Activated naive CD4-positive, alpha-beta T cell treated with anti-CD3 and anti-CD28 coated beads for 36 hours (primary cell): ENCODE measurements around the gene MYO19. TPM values are rescaled to one million over a fixed set of nuclear protein-coding genes. Genes with fewer than 3 reads are reported as not detected.
"Not testable (repeated sequence)": the region's sequence is repeated elsewhere in the genome, so short reads cannot be mapped to it uniquely, and the experiment has no call there.

Experiments used
- CTCF ChIA-PET: fragments of 350-600 bp; sonication (Branson Sonifier 250); formaldehyde crosslinking; loops from one replicate; lab custom pipeline; 2021; ENCODE audit warnings: antibody characterized with exemption; lab: Charles Lee
- DNase-seq: peaks from one replicate; pipeline ENCODE4 v3.0.0-alpha.2; 2020
- H3K27ac Mint-ChIP-seq: one replicate; pipeline ENCODE4 v1.8.0; 2021; ENCODE audit warnings: mild to moderate bottlenecking, mixed read lengths
- H3K27me3 Mint-ChIP-seq: one replicate; pipeline ENCODE4 v1.8.0; 2021; ENCODE audit warnings: low read depth, mixed read lengths
- H3K36me3 Mint-ChIP-seq: one replicate; pipeline ENCODE4 v1.8.0; 2021; ENCODE audit warnings: low read depth, mixed read lengths
- H3K4me1 Mint-ChIP-seq: one replicate; pipeline ENCODE4 v1.8.0; 2021; ENCODE audit warnings: low read depth, mixed read lengths
- H3K4me3 Mint-ChIP-seq: one replicate; pipeline ENCODE4 v1.8.0; 2021; ENCODE audit warnings: mild to moderate bottlenecking, moderate library complexity, mixed read lengths
- H3K9me3 Mint-ChIP-seq: one replicate; pipeline ENCODE4 v1.8.0; 2021; ENCODE audit warnings: mixed read lengths
- intact Hi-C: fragments of 100-400 bp; cut with micrococcal nuclease; formaldehyde crosslinking; loops from one replicate; pipeline ENCODE4 v1.15.1; 2023
- total RNA-seq, 2 experiments: library from RNA; stranded (reverse); gene quantifications; one replicate each; pipeline ENCODE4 v1.2.3, GENCODE V29; 2021

Gene MYO19
- total RNA-seq, 2 experiments from 2014 or later, result 99.6 to 107 TPM

- no peak overlapping the region for H3K4me3 Mint-ChIP-seq
- peaks cover 61% of the 10 kb centered on the region for H3K36me3 Mint-ChIP-seq
- intact Hi-C loops, result no loop called here
- H3K9me3 Mint-ChIP-seq, result no peaks in the 10 kb centered on the region
- no peak overlapping the region for H3K27ac Mint-ChIP-seq
- DNase-seq, result no peak
- H3K4me1 Mint-ChIP-seq, result peaks cover 38% of the 10 kb centered on the region
- CTCF ChIA-PET, result interaction anchor here (0.8 kb wide), 1 partner anchor 24 kb away, joined by 3 read pairs; no protein-coding TSS in a partner anchor
- H3K27me3 Mint-ChIP-seq, result no peaks in the 10 kb centered on the region
These were observed 6.9 kb downstream of the MYO19 start for GRCh38 chr17:36527621-36528250.

GRCh38 chr17:36525888-36526287 is 8.8 kb downstream of the MYO19 start:
- Mint-ChIP-seq H3K9me3 (no peaks in the 10 kb centered on the region), H3K4me3 (no peak overlapping the region), H3K27ac (peak overlapping the region; percentile 35), H3K4me1 (peaks cover 29% of the 10 kb centered on the region), H3K36me3 (peaks cover 58% of the 10 kb centered on the region), H3K27me3 (no peaks in the 10 kb centered on the region)
- CTCF ChIA-PET, result no interaction called here
- DNase-seq, result no peak
- intact Hi-C loops, result no loop called here

- Mint-ChIP-seq H3K27ac (peak overlapping the region; percentile 82), H3K27me3 (no peaks in the 10 kb centered on the region), H3K4me3 (no peak overlapping the region), H3K9me3 (no peaks in the 10 kb centered on the region), H3K36me3 (peaks cover 63% of the 10 kb centered on the region), H3K4me1 (peaks cover 29% of the 10 kb centered on the region)
- intact Hi-C loops, result no loop called here
- no peak for DNase-seq
- CTCF ChIA-PET, result no interaction called here
These were observed 9.6 kb downstream of the MYO19 start for GRCh38 chr17:36525113-36525512.

- peaks cover 29% of the 10 kb centered on the region for H3K4me1 Mint-ChIP-seq
- peak; percentile 31 for DNase-seq
- no peak overlapping the region for H3K4me3 Mint-ChIP-seq
- H3K27me3 Mint-ChIP-seq, result no peaks in the 10 kb centered on the region
- peaks cover 66% of the 10 kb centered on the region for H3K36me3 Mint-ChIP-seq
- H3K27ac Mint-ChIP-seq, result peak overlapping the region; percentile 15
- H3K9me3 Mint-ChIP-seq, result no peaks in the 10 kb centered on the region
- intact Hi-C loops, result loop anchor here (1.0 kb wide), 1 partner anchor 10 kb away; the partner anchor contains the start of genes MYO19 and PIGW
- CTCF ChIA-PET, result interaction anchor here (0.6 to 0.9 kb wide), 2 partner anchors 28 to 551 kb away, joined by 3 read pairs; no protein-coding TSS in a partner anchor
These were observed 10.2 kb downstream of the MYO19 start for GRCh38 chr17:36524428-36524876.

- CTCF ChIA-PET, result no interaction called here
- H3K4me3 Mint-ChIP-seq, result no peak overlapping the region
- no peaks in the 10 kb centered on the region for H3K27me3 Mint-ChIP-seq
- H3K27ac Mint-ChIP-seq, result no peak overlapping the region
- H3K4me1 Mint-ChIP-seq, result peaks cover 26% of the 10 kb centered on the region
- DNase-seq, result no peak
- H3K36me3 Mint-ChIP-seq, result peaks cover 72% of the 10 kb centered on the region
- no peaks in the 10 kb centered on the region for H3K9me3 Mint-ChIP-seq
- intact Hi-C loops, result no loop called here
These were observed 11.6 kb downstream of the MYO19 start for GRCh38 chr17:36523113-36523512.

- CTCF ChIA-PET, result no interaction called here
- Mint-ChIP-seq H3K27ac (no peak overlapping the region), H3K4me1 (no peaks in the 10 kb centered on the region), H3K9me3 (no peaks in the 10 kb centered on the region), H3K27me3 (no peaks in the 10 kb centered on the region), H3K4me3 (no peak overlapping the region), H3K36me3 (peaks cover 52% of the 10 kb centered on the region)
- DNase-seq, result no peak
- intact Hi-C loops, result no loop called here
These were observed 18.8 kb downstream of the MYO19 start for GRCh38 chr17:36515837-36516236.

GRCh38 chr17:36514856-36515255 is 19.8 kb downstream of the MYO19 start:
- Mint-ChIP-seq H3K27ac (no peak overlapping the region), H3K36me3 (peaks cover 49% of the 10 kb centered on the region), H3K27me3 (no peaks in the 10 kb centered on the region), H3K4me3 (no peak overlapping the region), H3K9me3 (no peaks in the 10 kb centered on the region), H3K4me1 (no peaks in the 10 kb centered on the region)
- CTCF ChIA-PET, result interaction anchor here (0.5 kb wide), 1 partner anchor 26 kb away, joined by 3 read pairs; no protein-coding TSS in a partner anchor
- no peak for DNase-seq
- intact Hi-C loops, result no loop called here

- no peaks in the 10 kb centered on the region for H3K4me1 Mint-ChIP-seq
- CTCF ChIA-PET, result no interaction called here
- no peak for DNase-seq
- H3K27ac Mint-ChIP-seq, result no peak overlapping the region
- H3K4me3 Mint-ChIP-seq, result no peak overlapping the region
- no peaks in the 10 kb centered on the region for H3K27me3 Mint-ChIP-seq
- intact Hi-C loops, result no loop called here
- no peaks in the 10 kb centered on the region for H3K9me3 Mint-ChIP-seq
- H3K36me3 Mint-ChIP-seq, result peaks cover 44% of the 10 kb centered on the region
These were observed 22.0 kb downstream of the MYO19 start for GRCh38 chr17:36512641-36513040.

- no peaks in the 10 kb centered on the region for H3K27me3 Mint-ChIP-seq
- intact Hi-C loops, result no loop called here
- CTCF ChIA-PET, result no interaction called here
- no peak for DNase-seq
- H3K27ac Mint-ChIP-seq, result no peak overlapping the region
- H3K9me3 Mint-ChIP-seq, result no peaks in the 10 kb centered on the region
- H3K36me3 Mint-ChIP-seq, result peaks cover 42% of the 10 kb centered on the region
- H3K4me3 Mint-ChIP-seq, result no peak overlapping the region
- no peaks in the 10 kb centered on the region for H3K4me1 Mint-ChIP-seq
These were observed 23.5 kb downstream of the MYO19 start for GRCh38 chr17:36511216-36511615.

- H3K4me3 Mint-ChIP-seq, result no peak overlapping the region
- CTCF ChIA-PET, result no interaction called here
- H3K36me3 Mint-ChIP-seq, result peaks cover 44% of the 10 kb centered on the region
- H3K9me3 Mint-ChIP-seq, result no peaks in the 10 kb centered on the region
- no peaks in the 10 kb centered on the region for H3K4me1 Mint-ChIP-seq
- H3K27me3 Mint-ChIP-seq, result no peaks in the 10 kb centered on the region
- DNase-seq, result no peak
- no peak overlapping the region for H3K27ac Mint-ChIP-seq
- intact Hi-C loops, result no loop called here
These were observed 24.0 kb downstream of the MYO19 start for GRCh38 chr17:36510636-36511035.

GRCh38 chr17:36509272-36509985 is 25.2 kb downstream of the MYO19 start:
- Mint-ChIP-seq H3K4me3 (no peak overlapping the region), H3K36me3 (peaks cover 43% of the 10 kb centered on the region), H3K4me1 (no peaks in the 10 kb centered on the region), H3K27me3 (no peaks in the 10 kb centered on the region), H3K27ac (no peak overlapping the region), H3K9me3 (no peaks in the 10 kb centered on the region)
- intact Hi-C loops, result no loop called here
- CTCF ChIA-PET, result no interaction called here
- no peak for DNase-seq

GRCh38 chr17:36508439-36508838 is 26.2 kb downstream of the MYO19 start:
- H3K27ac Mint-ChIP-seq, CTCF ChIA-PET, H3K27me3 Mint-ChIP-seq, H3K4me3 Mint-ChIP-seq, intact Hi-C loops, H3K4me1 Mint-ChIP-seq, DNase-seq, H3K9me3 Mint-ChIP-seq: not testable (repeated sequence)
- H3K36me3 Mint-ChIP-seq, result peaks cover 38% of the 10 kb centered on the region

- Mint-ChIP-seq H3K27ac (no peak overlapping the region), H3K36me3 (peaks cover 38% of the 10 kb centered on the region), H3K9me3 (no peaks in the 10 kb centered on the region), H3K4me1 (peaks cover 3% of the 10 kb centered on the region), H3K27me3 (no peaks in the 10 kb centered on the region), H3K4me3 (no peak overlapping the region)
- intact Hi-C loops, result no loop called here
- CTCF ChIA-PET, result no interaction called here
- no peak for DNase-seq
These were observed 27.4 kb downstream of the MYO19 start for GRCh38 chr17:36507266-36507665.
